ENCODE data around the gene SETD1B.

DNA sequence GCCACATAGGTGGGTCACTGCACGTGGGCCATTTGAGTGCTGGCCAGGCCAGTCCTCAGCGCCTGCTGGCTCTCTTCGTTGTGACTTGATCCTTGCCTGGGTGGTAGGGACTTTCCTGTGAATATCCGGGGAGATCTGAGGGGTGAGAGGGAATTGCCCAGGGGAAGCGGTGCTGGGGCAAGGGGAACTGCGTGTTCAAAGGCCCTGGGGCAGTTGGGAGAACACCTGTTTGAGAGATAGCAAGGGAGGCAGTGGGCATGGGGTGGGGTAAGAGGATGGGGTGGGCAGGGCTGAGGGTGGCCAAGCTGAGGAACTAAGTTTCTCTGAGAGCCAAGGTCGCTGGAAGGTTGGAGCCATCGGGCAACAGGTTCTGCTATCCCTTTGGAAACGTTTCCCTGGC is 25.0 kb downstream of the SETD1B start:
- TF ChIP-seq, protein P1, sequence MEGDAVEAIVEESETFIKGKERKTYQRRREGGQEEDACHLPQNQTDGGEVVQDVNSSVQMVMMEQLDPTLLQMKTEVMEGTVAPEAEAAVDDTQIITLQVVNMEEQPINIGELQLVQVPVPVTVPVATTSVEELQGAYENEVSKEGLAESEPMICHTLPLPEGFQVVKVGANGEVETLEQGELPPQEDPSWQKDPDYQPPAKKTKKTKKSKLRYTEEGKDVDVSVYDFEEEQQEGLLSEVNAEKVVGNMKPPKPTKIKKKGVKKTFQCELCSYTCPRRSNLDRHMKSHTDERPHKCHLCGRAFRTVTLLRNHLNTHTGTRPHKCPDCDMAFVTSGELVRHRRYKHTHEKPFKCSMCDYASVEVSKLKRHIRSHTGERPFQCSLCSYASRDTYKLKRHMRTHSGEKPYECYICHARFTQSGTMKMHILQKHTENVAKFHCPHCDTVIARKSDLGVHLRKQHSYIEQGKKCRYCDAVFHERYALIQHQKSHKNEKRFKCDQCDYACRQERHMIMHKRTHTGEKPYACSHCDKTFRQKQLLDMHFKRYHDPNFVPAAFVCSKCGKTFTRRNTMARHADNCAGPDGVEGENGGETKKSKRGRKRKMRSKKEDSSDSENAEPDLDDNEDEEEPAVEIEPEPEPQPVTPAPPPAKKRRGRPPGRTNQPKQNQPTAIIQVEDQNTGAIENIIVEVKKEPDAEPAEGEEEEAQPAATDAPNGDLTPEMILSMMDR (IDR thresholded peaks at IDR 0.05; ENCODE audit: poor library complexity) = no peak
- TF ChIP-seq EZH2phosphoT487 (IDR thresholded peaks at IDR 0.05; ENCODE audit: low read depth, severe bottlenecking, unreplicated experiment) = no peak
